H1 (cell line): ENCODE data around the gene POFUT2. TPM values are rescaled to one million over a fixed set of nuclear protein-coding genes. Genes with fewer than 3 reads are reported as not detected.

Source experiments
- CTCF ChIA-PET: fragments of 300-600 bp; sonication (Branson Sonifier 250); formaldehyde crosslinking; loops from one replicate; lab custom pipeline; 2021; ENCODE audit not compliant: partially characterized antibody; lab: Charles Lee
- POLR2A ChIA-PET: fragments of 300-600 bp; sonication (Branson Sonifier 250); formaldehyde crosslinking; loops from one replicate; lab custom pipeline; 2021; ENCODE audit warnings: inconsistent platforms; ENCODE audit not compliant: partially characterized antibody; lab: Charles Lee
- DNase-seq, 2 experiments: peaks; one replicate each; pipeline versions ENCODE4 v3.0.0 to v3.0.0-alpha.2; 2010 to 2022; ENCODE audit warnings: low spot score in 2 of 2, low read depth in 1 of 2, mixed read lengths in 1 of 2
- FAIRE-seq: peaks from 2 replicates; lab custom pipeline; 2011; peaks lifted over from hg19 to GRCh38; lab: Jason Lieb, UNC
- H2AFZ ChIP-seq: 2 replicates; pipeline ENCODE4 v1.8.1; 2012; ENCODE audit warnings: low read length, inconsistent platforms
- H2AK5ac ChIP-seq: 2 replicates; pipeline ENCODE4 v1.6.1; 2013; ENCODE audit warnings: low read depth, low read length
- H2BK120ac ChIP-seq: replicated peaks from 2 replicates; pipeline ENCODE3; 2013; ENCODE audit warnings: low read depth, low read length, inconsistent platforms
- H2BK12ac ChIP-seq: 2 replicates; pipeline ENCODE4 v1.6.1; 2013; ENCODE audit warnings: low read depth, low read length
- H2BK15ac ChIP-seq: 2 replicates; pipeline ENCODE4 v1.6.1; 2013; ENCODE audit warnings: low read length
- H2BK20ac ChIP-seq: 2 replicates; pipeline ENCODE4 v1.6.1; 2013; ENCODE audit warnings: low read length
- H2BK5ac ChIP-seq: 2 replicates; pipeline ENCODE4 v1.6.1; 2013; ENCODE audit warnings: low read depth, low read length
- H3K14ac ChIP-seq: 2 replicates; pipeline ENCODE4 v1.6.1; 2013; ENCODE audit warnings: inconsistent platforms; ENCODE audit not compliant: insufficient read length
- H3K18ac ChIP-seq: 2 replicates; pipeline ENCODE4 v1.6.1; 2013; ENCODE audit warnings: low read length; ENCODE audit errors: extremely low read depth
- H3K23ac ChIP-seq: 2 replicates; pipeline ENCODE4 v1.6.1; 2013; ENCODE audit warnings: inconsistent platforms; ENCODE audit not compliant: insufficient read length
- H3K23me2 ChIP-seq: 2 replicates; pipeline ENCODE4 v1.6.1; 2013; ENCODE audit warnings: low read depth, low read length
- H3K27ac ChIP-seq: 2 replicates; pipeline ENCODE4 v1.6.1; 2011; ENCODE audit warnings: low read depth, low read length, inconsistent platforms
- H3K27me3 ChIP-seq, 4 experiments: replicated peaks in 1 of 4; 1 replicate in 1 of 4; 2 replicates in 3 of 4; pipeline versions ENCODE4 v1.6.1 to v1.8.1; 2011 to 2013; ENCODE audit warnings: low read length in 3 of 4, mild to moderate bottlenecking in 3 of 4, inconsistent platforms in 2 of 4, mixed read lengths in 2 of 4, moderate library complexity in 1 of 4; ENCODE audit not compliant: control insufficient read depth in 3 of 4, insufficient read depth in 3 of 4; ENCODE audit errors: extremely low read depth in 1 of 4
- H3K36me3 ChIP-seq, 4 experiments: 2 replicates each; pipeline versions ENCODE4 v1.6.1 to v1.8.1; 2011 to 2013; ENCODE audit warnings: mild to moderate bottlenecking in 4 of 4, low read length in 3 of 4, moderate library complexity in 2 of 4, control low read depth in 1 of 4, inconsistent platforms in 1 of 4; ENCODE audit not compliant: insufficient read depth in 4 of 4, control insufficient read depth in 2 of 4
- H3K4ac ChIP-seq: replicated peaks from 2 replicates; pipeline ENCODE3; 2013; ENCODE audit warnings: low read length, low read depth, mixed read lengths, inconsistent platforms; ENCODE audit not compliant: insufficient read length
- H3K4me1 ChIP-seq, 4 experiments: replicated peaks in 1 of 4; 1 replicate in 1 of 4; 2 replicates in 3 of 4; pipeline versions ENCODE4 v1.6.1 to v1.8.1; 2011 to 2013; ENCODE audit warnings: low read length in 3 of 4, inconsistent platforms in 2 of 4, mixed read lengths in 1 of 4; ENCODE audit not compliant: insufficient read depth in 4 of 4, control insufficient read depth in 3 of 4
- H3K4me2 ChIP-seq, 2 experiments: 2 replicates each; pipeline versions ENCODE4 v1.6.1 to v1.8.1; 2011 to 2013; ENCODE audit warnings: low read depth in 2 of 2, low read length in 2 of 2, control low read depth in 1 of 2, inconsistent platforms in 1 of 2, mild to moderate bottlenecking in 1 of 2; ENCODE audit not compliant: insufficient read depth in 1 of 2
- H3K4me3 ChIP-seq, 4 experiments: fragments of 200-600, 300-600 bp in 1 of 4; sonication (generic), shearing (Covaris generic), sonication (Bioruptor Twin) in 1 of 4; 2 replicates each; pipeline versions ENCODE4 v1.5.1 to v1.8.1; 2011 to 2016; ENCODE audit warnings: low read length in 4 of 4, low read depth in 3 of 4, control low read depth in 2 of 4, inconsistent platforms in 2 of 4, mild to moderate bottlenecking in 2 of 4, mixed read lengths in 1 of 4, moderate library complexity in 1 of 4; ENCODE audit not compliant: insufficient read depth in 2 of 4; ENCODE audit errors: extremely low read depth in 1 of 4
- H3K56ac ChIP-seq: replicated peaks from 2 replicates; pipeline ENCODE3; 2013; ENCODE audit warnings: low read depth, mild to moderate bottlenecking, mixed read lengths, low read length, inconsistent platforms; ENCODE audit not compliant: insufficient read length
- H3K79me1 ChIP-seq: 2 replicates; pipeline ENCODE4 v1.6.1; 2013; ENCODE audit warnings: low read depth, low read length, control low read depth
- H3K79me2 ChIP-seq, 2 experiments: 2 replicates each; pipeline versions ENCODE4 v1.6.1 to v1.8.1; 2012 to 2013; ENCODE audit warnings: low read length in 2 of 2, mild to moderate bottlenecking in 2 of 2, inconsistent platforms in 1 of 2; ENCODE audit not compliant: insufficient read depth in 2 of 2, control insufficient read depth in 1 of 2
- H3K9ac ChIP-seq, 4 experiments: replicated peaks in 1 of 4; 1 replicate in 1 of 4; 2 replicates in 3 of 4; pipeline versions ENCODE4 v1.6.1 to v1.8.1; 2011 to 2013; ENCODE audit warnings: low read depth in 3 of 4, low read length in 3 of 4, control low read depth in 2 of 4, mild to moderate bottlenecking in 2 of 4, moderate library complexity in 2 of 4, inconsistent platforms in 1 of 4; ENCODE audit errors: extremely low read depth in 1 of 4
- H3K9me3 ChIP-seq, 2 experiments: 2 replicates each; pipeline versions ENCODE4 v1.6.1 to v1.8.1; 2012 to 2013; ENCODE audit warnings: mild to moderate bottlenecking in 2 of 2, moderate library complexity in 2 of 2, control low read depth in 1 of 2, inconsistent platforms in 1 of 2, low read depth in 1 of 2, low read length in 1 of 2, mixed read lengths in 1 of 2; ENCODE audit not compliant: insufficient read depth in 2 of 2
- H4K20me1 ChIP-seq, 2 experiments: replicated peaks in 1 of 2; 2 replicates each; pipeline versions ENCODE3 to v1.8.1; 2011 to 2013; ENCODE audit warnings: inconsistent platforms in 2 of 2, low read length in 2 of 2, mild to moderate bottlenecking in 1 of 2; ENCODE audit not compliant: insufficient read depth in 2 of 2, control insufficient read depth in 1 of 2
- H4K5ac ChIP-seq: 2 replicates; pipeline ENCODE4 v1.6.1; 2013; ENCODE audit warnings: low read length, low read depth, mixed read lengths, inconsistent platforms; ENCODE audit not compliant: insufficient read length
- H4K8ac ChIP-seq: 2 replicates; pipeline ENCODE4 v1.8.0; 2013; ENCODE audit warnings: mild to moderate bottlenecking, moderate library complexity, low read length, inconsistent platforms; ENCODE audit not compliant: insufficient read depth; ENCODE audit errors: extremely low read depth
- H4K91ac ChIP-seq: replicated peaks from 2 replicates; pipeline ENCODE3; 2013; ENCODE audit warnings: low read length, mixed read lengths, inconsistent platforms; ENCODE audit not compliant: insufficient read length
- CEBPB ChIP-seq: IDR thresholded peaks from 2 replicates; pipeline ENCODE4 v1.6.1; 2012; ENCODE audit warnings: low read depth, low read length
- SIN3A ChIP-seq, 2 experiments: IDR thresholded peaks in 1 of 2; conservative IDR thresholded peaks in 1 of 2; 2 replicates each; pipeline ENCODE4 v1.6.1; 2011 to 2012; ENCODE audit warnings: low read length in 2 of 2, improper control_type of control experiment in 1 of 2, low read depth in 1 of 2, mild to moderate bottlenecking in 1 of 2
- WGBS, 2 experiments: shearing (Covaris generic) in 1 of 2; methylation state at CpG; one replicate each; pipeline versions ENCODE4 v1.1.6 to v1.1.7; 2013 to 2015; ENCODE audit warnings: low lambda C conversion rate in 2 of 2, mixed read lengths in 2 of 2, inconsistent platforms in 1 of 2, low coverage in 1 of 2, missing lambda C conversion rate in 1 of 2; ENCODE audit not compliant: insufficient replicate concordance in 2 of 2, insufficient coverage in 1 of 2, insufficient read length in 1 of 2; ENCODE audit errors: extremely low coverage in 1 of 2, missing lambda C conversion rate in 1 of 2; 5-methylcytosine and 5-hydroxymethylcytosine counted together
- polyA plus RNA-seq, 7 experiments: library from polyadenylated mRNA; depleted of rRNA in 3 of 7; stranded (reverse) in 5 of 7; unstranded in 2 of 7; fragments of >200 nt in 5 of 7; fragments of 200-250 nt in 2 of 7; gene quantifications; 1 replicate in 5 of 7; 2 replicates in 1 of 7; 4 replicates in 1 of 7; pipeline versions ENCODE4 v1.2.1 to v1.2.3, GENCODE V29; 2011 to 2013; ENCODE audit warnings: missing spikeins in 2 of 7, mixed read lengths in 2 of 7
- total RNA-seq: library from RNA; stranded (reverse); fragmentation: NEBNext Ultra II Directional; extraction: Animal tissue kit (Norgen Biotek cat#: 25700); gene quantifications from 2 replicates; pipeline ENCODE4 v1.2.1, GENCODE V29; 2021

Gene POFUT2
- total and polyA plus RNA-seq, 2 of the 8 experiments (the other 6 are each of a cell fraction or from before 2014, with no cell fraction given): 13.7 to 32.1 TPM

DNA sequence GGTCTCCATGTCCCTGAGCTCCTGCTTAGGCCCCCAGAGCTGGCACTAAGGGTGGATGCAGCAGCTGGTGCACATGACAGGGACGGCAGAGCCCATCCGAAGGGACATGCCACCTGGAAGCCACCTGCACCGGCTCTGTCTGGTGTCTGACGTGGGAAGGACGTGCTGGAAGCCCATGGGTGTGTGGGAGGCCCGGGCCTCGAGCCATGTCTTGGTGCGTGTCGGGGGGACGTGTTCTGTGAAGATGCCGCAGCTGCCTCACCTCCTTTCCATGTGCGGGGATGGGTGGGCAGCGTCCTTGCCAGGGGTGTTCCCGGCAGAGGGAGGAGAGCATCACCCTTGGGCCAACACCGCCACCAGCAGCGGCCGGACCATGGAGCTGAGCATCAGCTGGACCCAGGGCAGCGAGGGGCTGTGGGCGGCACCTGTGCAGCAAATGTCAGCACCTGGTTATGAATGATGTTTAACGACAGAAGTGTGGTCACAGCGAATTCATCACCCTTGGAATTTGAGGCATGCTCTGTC is 15.5 kb upstream of the POFUT2 start:
- no peak overlapping the region for H2BK12ac ChIP-seq
- H3K27ac ChIP-seq: no peak overlapping the region
- 88% methylated on average over 21 of the region's 21 CpGs; no CpG with 5 or more reads in 1 of the 2 experiments for WGBS, 2 experiments
- no peaks in the 10 kb centered on the region for H3K27me3 ChIP-seq
- CTCF ChIA-PET: interaction anchor here (1.3 to 5.0 kb wide), 5 partner anchors 11 to 165 kb away, joined by 3 to 17 read pairs (median 5); no protein-coding TSS in a partner anchor
- H3K4me3 ChIP-seq: no peak overlapping the region
- TF ChIP-seq SIN3A (conservative IDR thresholded peaks at IDR 0.05 in 1 of 2, IDR thresholded peaks at IDR 0.05 in 1 of 2; ENCODE audit: low read depth in 1 of 2, low read length in 2 of 2) (no peak), CEBPB (no peak)
- TF ChIP-seq, all 59 proteins: peak for 0
- no peak overlapping the region; the same call in 1 of the 2 replicates for H4K8ac ChIP-seq
- H3K4ac ChIP-seq: no peak overlapping the region
- no peaks in the 10 kb centered on the region for H3K36me3 ChIP-seq
- no peak overlapping the region for H2AFZ ChIP-seq
- no peaks in the 10 kb centered on the region for H3K79me1 ChIP-seq
- H3K9ac ChIP-seq: no peak overlapping the region
- H3K4me1 ChIP-seq: peaks cover 0 to 3% (median under 1%) of the 10 kb centered on the region in 4 experiments; a peak in 3 of 7 replicates
- POLR2A ChIA-PET: interaction anchor here (0.9 to 1.3 kb wide), 2 partner anchors 11 to 137 kb away, joined by 3 to 4 read pairs; no protein-coding TSS in a partner anchor
- no peak overlapping the region for H2AK5ac ChIP-seq
- no peak overlapping the region for H3K23ac ChIP-seq
- H2BK5ac ChIP-seq: no peak overlapping the region; the same call in 1 of the 2 replicates
- no peaks in the 10 kb centered on the region for H3K9me3 ChIP-seq
- H4K20me1 ChIP-seq: no peaks in the 10 kb centered on the region
- no peak overlapping the region for H2BK15ac ChIP-seq
- FAIRE-seq (no peak), DNase-seq (no peak)
- no peak overlapping the region for H3K56ac ChIP-seq
- H3K18ac ChIP-seq: no peak overlapping the region
- no peak overlapping the region for H2BK120ac ChIP-seq
- no peaks in the 10 kb centered on the region for H3K79me2 ChIP-seq
- H3K4me2 ChIP-seq: no peak overlapping the region
- no peak overlapping the region for H4K5ac ChIP-seq
- no peak overlapping the region for H3K14ac ChIP-seq
- no peak overlapping the region for H2BK20ac ChIP-seq
- no peaks in the 10 kb centered on the region for H3K23me2 ChIP-seq
- no peak overlapping the region for H4K91ac ChIP-seq
